ENCODE measurements around the gene MRTO4. TPM values are rescaled to one million over a fixed set of nuclear protein-coding genes. Genes with fewer than 3 reads are reported as not detected.

MRTO4 gene
- total RNA-seq, 1 experiment from 2014 or later: 54.6 TPM

DNA sequence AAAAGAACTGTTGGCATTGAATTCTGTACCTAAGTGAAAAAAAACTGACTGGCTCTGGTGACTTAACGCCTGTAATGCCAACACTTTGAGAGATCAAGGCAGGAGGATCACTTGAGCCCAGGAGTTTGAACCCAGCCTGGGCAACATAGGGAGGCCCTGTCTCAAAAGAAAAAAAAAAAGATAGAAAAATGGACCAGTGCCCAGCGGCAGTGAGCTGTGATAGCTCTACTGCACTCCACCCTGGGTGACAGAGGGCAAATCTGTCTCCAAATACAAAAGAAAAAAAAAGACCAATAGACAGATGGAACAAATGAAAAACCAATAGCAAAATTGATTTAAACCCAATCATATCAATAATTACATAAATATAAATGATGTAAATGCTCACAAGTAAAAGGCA is 37.6 kb downstream of the MRTO4 start:
- ATAC-seq (no peak), DNase-seq (ENCODE audit: low spot score) (no peak)
- Mint-ChIP-seq H3K9me3 (peaks cover 17% of the 10 kb centered on the region), H3K27me3 (ENCODE audit: low read depth) (peaks cover 38% of the 10 kb centered on the region), H3K4me1 (peaks cover 6% of the 10 kb centered on the region), H3K27ac (no peak overlapping the region), H3K4me3 (peak overlapping the region; percentile 62), H3K36me3 (peaks cover 10% of the 10 kb centered on the region)
- TF ChIP-seq NFYB (CRISPR knock-in tag; conservative IDR thresholded peaks at IDR 0.05; ENCODE audit: low read depth) (no peak), SP1 (CRISPR knock-in tag; conservative IDR thresholded peaks at IDR 0.05) (no peak), IRF2 (CRISPR knock-in tag; IDR thresholded peaks at IDR 0.05; ENCODE audit: borderline replicate concordance, low read depth) (no peak), JUN (CRISPR knock-in tag; IDR thresholded peaks at IDR 0.05) (no peak), NR1H2 (CRISPR knock-in tag; IDR thresholded peaks at IDR 0.05) (no peak), SMAD3 (CRISPR knock-in tag; IDR thresholded peaks at IDR 0.05; ENCODE audit: borderline replicate concordance) (no peak), EMX1 (CRISPR knock-in tag; IDR thresholded peaks at IDR 0.05) (no peak), ATF1 (CRISPR knock-in tag; IDR thresholded peaks at IDR 0.05) (no peak), MXD4 (CRISPR knock-in tag; IDR thresholded peaks at IDR 0.05; ENCODE audit: borderline replicate concordance) (no peak), KAT7 (CRISPR knock-in tag; IDR thresholded peaks at IDR 0.05; ENCODE audit: borderline replicate concordance) (no peak)
- TF ChIP-seq, protein P1, sequence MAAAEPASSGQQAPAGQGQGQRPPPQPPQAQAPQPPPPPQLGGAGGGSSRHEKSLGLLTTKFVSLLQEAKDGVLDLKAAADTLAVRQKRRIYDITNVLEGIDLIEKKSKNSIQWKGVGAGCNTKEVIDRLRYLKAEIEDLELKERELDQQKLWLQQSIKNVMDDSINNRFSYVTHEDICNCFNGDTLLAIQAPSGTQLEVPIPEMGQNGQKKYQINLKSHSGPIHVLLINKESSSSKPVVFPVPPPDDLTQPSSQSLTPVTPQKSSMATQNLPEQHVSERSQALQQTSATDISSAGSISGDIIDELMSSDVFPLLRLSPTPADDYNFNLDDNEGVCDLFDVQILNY (CRISPR knock-in tag; IDR thresholded peaks at IDR 0.05): no peak
- TF ChIP-seq, protein P2, sequence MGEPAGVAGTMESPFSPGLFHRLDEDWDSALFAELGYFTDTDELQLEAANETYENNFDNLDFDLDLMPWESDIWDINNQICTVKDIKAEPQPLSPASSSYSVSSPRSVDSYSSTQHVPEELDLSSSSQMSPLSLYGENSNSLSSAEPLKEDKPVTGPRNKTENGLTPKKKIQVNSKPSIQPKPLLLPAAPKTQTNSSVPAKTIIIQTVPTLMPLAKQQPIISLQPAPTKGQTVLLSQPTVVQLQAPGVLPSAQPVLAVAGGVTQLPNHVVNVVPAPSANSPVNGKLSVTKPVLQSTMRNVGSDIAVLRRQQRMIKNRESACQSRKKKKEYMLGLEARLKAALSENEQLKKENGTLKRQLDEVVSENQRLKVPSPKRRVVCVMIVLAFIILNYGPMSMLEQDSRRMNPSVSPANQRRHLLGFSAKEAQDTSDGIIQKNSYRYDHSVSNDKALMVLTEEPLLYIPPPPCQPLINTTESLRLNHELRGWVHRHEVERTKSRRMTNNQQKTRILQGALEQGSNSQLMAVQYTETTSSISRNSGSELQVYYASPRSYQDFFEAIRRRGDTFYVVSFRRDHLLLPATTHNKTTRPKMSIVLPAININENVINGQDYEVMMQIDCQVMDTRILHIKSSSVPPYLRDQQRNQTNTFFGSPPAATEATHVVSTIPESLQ (CRISPR knock-in tag; IDR thresholded peaks at IDR 0.05): no peak
- TF ChIP-seq, protein P3, sequence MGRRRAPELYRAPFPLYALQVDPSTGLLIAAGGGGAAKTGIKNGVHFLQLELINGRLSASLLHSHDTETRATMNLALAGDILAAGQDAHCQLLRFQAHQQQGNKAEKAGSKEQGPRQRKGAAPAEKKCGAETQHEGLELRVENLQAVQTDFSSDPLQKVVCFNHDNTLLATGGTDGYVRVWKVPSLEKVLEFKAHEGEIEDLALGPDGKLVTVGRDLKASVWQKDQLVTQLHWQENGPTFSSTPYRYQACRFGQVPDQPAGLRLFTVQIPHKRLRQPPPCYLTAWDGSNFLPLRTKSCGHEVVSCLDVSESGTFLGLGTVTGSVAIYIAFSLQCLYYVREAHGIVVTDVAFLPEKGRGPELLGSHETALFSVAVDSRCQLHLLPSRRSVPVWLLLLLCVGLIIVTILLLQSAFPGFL (CRISPR knock-in tag; IDR thresholded peaks at IDR 0.05; ENCODE audit: borderline replicate concordance): no peak
- TF ChIP-seq, protein P4, sequence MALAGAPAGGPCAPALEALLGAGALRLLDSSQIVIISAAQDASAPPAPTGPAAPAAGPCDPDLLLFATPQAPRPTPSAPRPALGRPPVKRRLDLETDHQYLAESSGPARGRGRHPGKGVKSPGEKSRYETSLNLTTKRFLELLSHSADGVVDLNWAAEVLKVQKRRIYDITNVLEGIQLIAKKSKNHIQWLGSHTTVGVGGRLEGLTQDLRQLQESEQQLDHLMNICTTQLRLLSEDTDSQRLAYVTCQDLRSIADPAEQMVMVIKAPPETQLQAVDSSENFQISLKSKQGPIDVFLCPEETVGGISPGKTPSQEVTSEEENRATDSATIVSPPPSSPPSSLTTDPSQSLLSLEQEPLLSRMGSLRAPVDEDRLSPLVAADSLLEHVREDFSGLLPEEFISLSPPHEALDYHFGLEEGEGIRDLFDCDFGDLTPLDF (CRISPR knock-in tag; IDR thresholded peaks at IDR 0.05): no peak
- POLR2A ChIA-PET: interaction anchor here (0.5 kb wide), 1 partner anchor 169 kb away, joined by 4 read pairs; no protein-coding TSS in a partner anchor
- CTCF ChIA-PET: interaction anchor here (0.7 to 2.0 kb wide), 5 partner anchors 20 to 376 kb away, joined by 3 to 11 read pairs (median 4); no protein-coding TSS in a partner anchor

DNA sequence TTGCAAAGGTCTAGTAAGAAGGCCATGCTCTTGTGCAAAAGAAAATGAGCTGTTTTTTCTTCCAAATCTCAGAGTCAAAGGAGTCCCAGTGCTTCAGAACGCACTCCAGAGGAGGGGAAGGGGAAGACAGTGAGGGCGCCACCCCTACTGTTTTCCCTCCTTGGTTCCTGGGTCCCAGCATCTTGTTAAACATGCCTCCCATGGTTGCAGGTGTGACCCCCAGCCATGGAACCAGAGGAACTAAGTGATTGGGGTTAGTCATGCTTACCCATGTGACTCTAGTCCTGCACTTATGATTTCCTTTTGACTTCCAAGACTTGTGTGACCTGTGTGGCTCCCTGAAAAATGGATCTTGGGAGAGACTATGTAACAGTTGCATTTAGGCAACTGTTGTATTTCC is 43.0 kb downstream of the MRTO4 start:
- DNase-seq (ENCODE audit: low spot score) (no peak), ATAC-seq (no peak)
- CTCF ChIA-PET: no interaction called here
- Mint-ChIP-seq H3K4me1 (no peaks in the 10 kb centered on the region), H3K9me3 (peaks cover 52% of the 10 kb centered on the region), H3K27ac (no peak overlapping the region), H3K27me3 (ENCODE audit: low read depth) (peaks cover 30% of the 10 kb centered on the region), H3K36me3 (peaks cover 35% of the 10 kb centered on the region), H3K4me3 (no peak overlapping the region)
- TF ChIP-seq ETV6 (CRISPR knock-in tag; IDR thresholded peaks at IDR 0.05) (no peak), MYBL2 (CRISPR knock-in tag; IDR thresholded peaks at IDR 0.05) (no peak), ZNF416 (CRISPR knock-in tag; IDR thresholded peaks at IDR 0.05) (no peak)
- POLR2A ChIA-PET: no interaction called here

DNA sequence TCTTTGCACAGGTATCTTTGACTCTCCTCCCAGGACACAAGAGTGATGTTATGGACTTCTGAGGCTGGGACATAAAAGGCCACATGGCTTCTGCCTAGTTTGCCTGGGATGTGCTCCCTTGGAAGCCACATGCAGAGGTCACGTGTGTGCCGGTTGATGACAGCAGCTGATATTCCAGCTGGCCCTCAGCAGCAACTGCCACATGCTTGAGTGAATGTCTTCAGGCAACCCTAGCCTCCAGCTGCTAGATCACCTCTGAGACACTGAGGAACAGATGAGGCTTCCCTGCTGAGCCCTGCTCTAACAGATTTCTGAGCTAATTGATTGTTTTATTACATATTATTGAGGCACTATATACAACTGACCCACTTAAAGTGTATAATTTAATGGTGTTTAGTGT is 48.6 kb downstream of the MRTO4 start:
- no peak overlapping the region; the same call in 1 of the 2 replicates for H3K27ac Mint-ChIP-seq
- ATAC-seq: no peak
- CTCF ChIA-PET: interaction anchor here (1.2 kb wide), 1 partner anchor 31 kb away, joined by 3 read pairs; no protein-coding TSS in a partner anchor
- TF ChIP-seq IRF2 (CRISPR knock-in tag; IDR thresholded peaks at IDR 0.05; ENCODE audit: borderline replicate concordance, low read depth): no peak
- TF ChIP-seq, protein P5, sequence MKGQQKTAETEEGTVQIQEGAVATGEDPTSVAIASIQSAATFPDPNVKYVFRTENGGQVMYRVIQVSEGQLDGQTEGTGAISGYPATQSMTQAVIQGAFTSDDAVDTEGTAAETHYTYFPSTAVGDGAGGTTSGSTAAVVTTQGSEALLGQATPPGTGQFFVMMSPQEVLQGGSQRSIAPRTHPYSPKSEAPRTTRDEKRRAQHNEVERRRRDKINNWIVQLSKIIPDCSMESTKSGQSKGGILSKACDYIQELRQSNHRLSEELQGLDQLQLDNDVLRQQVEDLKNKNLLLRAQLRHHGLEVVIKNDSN (CRISPR knock-in tag; IDR thresholded peaks at IDR 0.05): no peak
- TF ChIP-seq SMAD4 (CRISPR knock-in tag; IDR thresholded peaks at IDR 0.05): no peak
- TF ChIP-seq, protein P4 (CRISPR knock-in tag; IDR thresholded peaks at IDR 0.05): no peak
- no peak for TF ChIP-seq SMAD3 (CRISPR knock-in tag; IDR thresholded peaks at IDR 0.05; ENCODE audit: borderline replicate concordance)
- TF ChIP-seq, protein P6, sequence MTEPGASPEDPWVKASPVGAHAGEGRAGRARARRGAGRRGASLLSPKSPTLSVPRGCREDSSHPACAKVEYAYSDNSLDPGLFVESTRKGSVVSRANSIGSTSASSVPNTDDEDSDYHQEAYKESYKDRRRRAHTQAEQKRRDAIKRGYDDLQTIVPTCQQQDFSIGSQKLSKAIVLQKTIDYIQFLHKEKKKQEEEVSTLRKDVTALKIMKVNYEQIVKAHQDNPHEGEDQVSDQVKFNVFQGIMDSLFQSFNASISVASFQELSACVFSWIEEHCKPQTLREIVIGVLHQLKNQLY (CRISPR knock-in tag; IDR thresholded peaks at IDR 0.05): no peak
- no peak for TF ChIP-seq CREB1 (CRISPR knock-in tag; IDR thresholded peaks at IDR 0.05)
- TF ChIP-seq JUN (CRISPR knock-in tag; IDR thresholded peaks at IDR 0.05): no peak
- no peak for TF ChIP-seq HMGA2 (CRISPR knock-in tag; IDR thresholded peaks at IDR 0.05)
- TF ChIP-seq FOXJ3 (CRISPR knock-in tag; IDR thresholded peaks at IDR 0.05; ENCODE audit: borderline replicate concordance): no peak
- TF ChIP-seq ZNF317 (CRISPR knock-in tag; IDR thresholded peaks at IDR 0.05; ENCODE audit: borderline replicate concordance, low read depth): no peak
- no peak for TF ChIP-seq GABPB1 (CRISPR knock-in tag; IDR thresholded peaks at IDR 0.05)
- TF ChIP-seq ZNF232 (CRISPR knock-in tag; IDR thresholded peaks at IDR 0.05): no peak

More for the DNA sequence above, 48.6 kb downstream of the MRTO4 start:
- Mint-ChIP-seq H3K9me3 (peaks cover 32% of the 10 kb centered on the region), H3K4me1 (no peaks in the 10 kb centered on the region), H3K4me3 (no peak overlapping the region), H3K36me3 (peaks cover 42% of the 10 kb centered on the region), H3K27me3 (ENCODE audit: low read depth) (peaks cover 12% of the 10 kb centered on the region)
- POLR2A ChIA-PET: no interaction called here
- DNase-seq (ENCODE audit: low spot score): no peak
